SK-N-SH (cell line): ENCODE data around the gene C6orf15. TPM values are rescaled to one million over a fixed set of nuclear protein-coding genes. Genes with fewer than 3 reads are reported as not detected.
A peak's percentile ranks its signal among the peaks of the same experiment; 100 is the strongest.

Source experiments
- CTCF ChIA-PET: fragments of 300-600, 350-600 bp; formaldehyde crosslinking; extraction: SDS; loops from one replicate; lab custom pipeline; 2021; lab: Yijun Ruan, JAX
- POLR2A ChIA-PET: fragments of 350-600 bp; sonication (Branson Sonifier 250); formaldehyde crosslinking; extraction: SDS; loops from one replicate; lab custom pipeline; 2020; ENCODE audit warnings: antibody characterized with exemption, inconsistent platforms; lab: Yijun Ruan, JAX
- DNase-seq: peaks from one replicate; pipeline ENCODE4 v3.0.0; 2012
- H2AFZ ChIP-seq: fragments of 200-600 bp; sonication (generic); 2 replicates; pipeline ENCODE4 v1.8.1; 2016; ENCODE audit warnings: antibody characterized with exemption, mild to moderate bottlenecking, low read depth
- H3F3A ChIP-seq: fragments of 200-600 bp; sonication (generic); replicated peaks from 2 replicates; pipeline ENCODE3; 2016; ENCODE audit warnings: antibody characterized with exemption, mild to moderate bottlenecking; ENCODE audit not compliant: insufficient read depth
- H3K27ac ChIP-seq, 2 experiments: fragments of 200-500 bp in 1 of 2; fragments of 200-600 bp in 1 of 2; sonication (Bioruptor generic) in 1 of 2; sonication (generic), shearing (Covaris generic) in 1 of 2; 2 replicates each; pipeline versions ENCODE4 v1.5.1 to v1.6.1; 2014 to 2016; ENCODE audit warnings: low read depth in 2 of 2, inconsistent platforms in 1 of 2, low read length in 1 of 2, mild to moderate bottlenecking in 1 of 2, mixed read lengths in 1 of 2
- H3K27me3 ChIP-seq: fragments of 200-600 bp; sonication (generic), shearing (Covaris generic); 2 replicates; pipeline ENCODE4 v1.6.1; 2016; ENCODE audit warnings: mixed run types; ENCODE audit not compliant: insufficient read depth
- H3K36me3 ChIP-seq, 2 experiments: fragments of 200-500 bp in 1 of 2; fragments of 200-600 bp in 1 of 2; sonication (Bioruptor generic) in 1 of 2; sonication (generic) in 1 of 2; replicated peaks in 1 of 2; 2 replicates each; pipeline versions ENCODE3 to v1.5.1; 2014 to 2016; ENCODE audit warnings: low read length in 1 of 2, mild to moderate bottlenecking in 1 of 2; ENCODE audit not compliant: insufficient read depth in 2 of 2, control insufficient read depth in 1 of 2
- H3K4me1 ChIP-seq, 2 experiments: fragments of 200-500 bp in 1 of 2; fragments of 200-600 bp in 1 of 2; sonication (Bioruptor generic) in 1 of 2; sonication (generic), shearing (Covaris generic) in 1 of 2; 2 replicates each; pipeline versions ENCODE4 v1.5.1 to v1.6.1; 2014 to 2016; ENCODE audit warnings: low read depth in 1 of 2, low read length in 1 of 2, mixed run types in 1 of 2; ENCODE audit not compliant: insufficient read depth in 2 of 2, control insufficient read depth in 1 of 2
- H3K4me2 ChIP-seq: fragments of 200-600 bp; sonication (generic), shearing (Covaris generic); 2 replicates; pipeline ENCODE4 v1.6.1; 2017; ENCODE audit warnings: mixed run types
- H3K4me3 ChIP-seq, 2 experiments: fragments of 200-500 bp in 1 of 2; fragments of 200-600 bp in 1 of 2; sonication (Bioruptor generic) in 1 of 2; sonication (generic), shearing (Covaris generic) in 1 of 2; 2 replicates each; pipeline versions ENCODE4 v1.5.1 to v1.8.1; 2014 to 2016; ENCODE audit warnings: low read depth in 2 of 2, inconsistent platforms in 1 of 2, low read length in 1 of 2, mild to moderate bottlenecking in 1 of 2, mixed read lengths in 1 of 2, moderate library complexity in 1 of 2
- H3K79me2 ChIP-seq: fragments of 200-600 bp; sonication (generic); 2 replicates; pipeline ENCODE4 v1.8.1; 2017; ENCODE audit warnings: mild to moderate bottlenecking; ENCODE audit not compliant: insufficient read depth
- H3K9ac ChIP-seq: fragments of 200-600 bp; sonication (generic); 2 replicates; pipeline ENCODE4 v1.6.1; 2017; ENCODE audit warnings: mixed run types
- H3K9me2 ChIP-seq: fragments of 200-600 bp; sonication (generic); 2 replicates; pipeline ENCODE4 v1.6.1; 2017; ENCODE audit warnings: mixed run types
- H3K9me3 ChIP-seq: fragments of 200-600 bp; sonication (generic); 2 replicates; pipeline ENCODE4 v1.6.1; 2017; ENCODE audit warnings: mixed run types, mild to moderate bottlenecking, moderate library complexity
- H4K20me1 ChIP-seq: fragments of 200-600 bp; sonication (generic); 2 replicates; pipeline ENCODE4 v1.6.1; 2017; ENCODE audit warnings: mild to moderate bottlenecking, mixed run types; ENCODE audit not compliant: insufficient read depth
- CTCF ChIP-seq: fragments of 200-600 bp; sonication (generic); IDR thresholded peaks from 2 replicates; pipeline ENCODE4 v1.6.1; 2017; ENCODE audit warnings: antibody characterized with exemption, mild to moderate bottlenecking, moderate library complexity
- EP300 ChIP-seq, 2 experiments: IDR thresholded peaks; 2 replicates each; pipeline versions ENCODE4 v1.4.0 to v1.6.1; 2012; ENCODE audit warnings: borderline replicate concordance in 1 of 2, low read depth in 1 of 2, low read length in 1 of 2
- FOSL2 ChIP-seq: IDR thresholded peaks from 2 replicates; pipeline ENCODE4 v1.4.0; 2012; ENCODE audit warnings: low read depth, mild to moderate bottlenecking, moderate library complexity, borderline replicate concordance
- GABPA ChIP-seq: IDR thresholded peaks from 2 replicates; pipeline ENCODE4 v1.4.0; 2012; ENCODE audit warnings: low read depth, mild to moderate bottlenecking
- IRF3 ChIP-seq: fragments of 150-350 bp; IDR thresholded peaks from 2 replicates; pipeline ENCODE4 v1.6.1; 2016; ENCODE audit warnings: mild to moderate bottlenecking, low read depth, low read length
- MEF2A ChIP-seq: IDR thresholded peaks from 2 replicates; pipeline ENCODE4 v1.4.0; 2012; ENCODE audit warnings: low read depth, borderline replicate concordance
- RAD21 ChIP-seq: IDR thresholded peaks from 2 replicates; pipeline ENCODE4 v1.6.1; 2012; ENCODE audit warnings: mild to moderate bottlenecking, low read length
- RFX5 ChIP-seq: IDR thresholded peaks from 2 replicates; pipeline ENCODE4 v1.6.1; 2012; ENCODE audit warnings: mild to moderate bottlenecking, improper control_type of control experiment, low read length
- SMC3 ChIP-seq: IDR thresholded peaks from 2 replicates; pipeline ENCODE4 v1.6.1; 2012; ENCODE audit warnings: low read depth, low read length, improper control_type of control experiment
- TCF12 ChIP-seq: IDR thresholded peaks from 2 replicates; pipeline ENCODE4 v1.4.0; 2012
- TEAD4 ChIP-seq: IDR thresholded peaks from 2 replicates; pipeline ENCODE4 v1.4.0; 2012; ENCODE audit warnings: mild to moderate bottlenecking, borderline replicate concordance; ENCODE audit not compliant: insufficient read depth
- USF2 ChIP-seq: fragments of 150-350 bp; IDR thresholded peaks from 2 replicates; pipeline ENCODE4 v1.6.1; 2017; ENCODE audit warnings: antibody characterized with exemption, low read length, low read depth, borderline replicate concordance
- ZBTB33 ChIP-seq: IDR thresholded peaks from 2 replicates; pipeline ENCODE4 v1.4.0; 2012; ENCODE audit warnings: low read depth, borderline replicate concordance
- WGBS: methylation state at CpG from one replicate; pipeline ENCODE4 v1.1.6; 2017; ENCODE audit warnings: low lambda C conversion rate; 5-methylcytosine and 5-hydroxymethylcytosine counted together
- polyA plus RNA-seq, 3 experiments: library from polyadenylated mRNA; depleted of rRNA; stranded (reverse); fragments of >200 nt; gene quantifications; 2 replicates each; pipeline ENCODE4 v1.2.3, GENCODE V29; 2012

C6orf15 gene
- polyA plus RNA-seq, 1 of the 3 experiments (the other 2 are of a cell fraction), result not detected

- 88% methylated on average over 4 of the region's 4 CpGs for WGBS
- 0 out of 2 replicates have a peak overlapping the region, but pooled peaks have one; percentile 32 for H2AFZ ChIP-seq
- H4K20me1 ChIP-seq, result no peaks in the 10 kb centered on the region
- no peak for TF ChIP-seq RFX5
- TF ChIP-seq GABPA, result no peak
- TF ChIP-seq TCF12, result no peak
- TF ChIP-seq IRF3, result no peak
- TF ChIP-seq SMC3, result no peak
- TF ChIP-seq USF2, result no peak
- no peak for TF ChIP-seq TEAD4
- TF ChIP-seq RAD21, result no peak
- H3K36me3 ChIP-seq, result no peaks in the 10 kb centered on the region
- no peak overlapping the region for H3K4me3 ChIP-seq
- H3K79me2 ChIP-seq, result no peaks in the 10 kb centered on the region
- peaks cover 6 to 10% of the 10 kb centered on the region in 2 experiments; a peak in 3 of 4 replicates for H3K4me1 ChIP-seq
- ChIA-PET POLR2A (no interaction called here), CTCF (interaction anchor here (1.4 to 2.6 kb wide), 2 partner anchors 13 kb away, joined by 4 to 13 read pairs; no protein-coding TSS in a partner anchor)
- H3K27ac ChIP-seq, result no peak overlapping the region
- no peak overlapping the region for H3K9ac ChIP-seq
- no peak for DNase-seq
- H3K4me2 ChIP-seq, result no peak overlapping the region
- no peaks in the 10 kb centered on the region for H3K27me3 ChIP-seq
- H3K9me2 ChIP-seq, result no peaks in the 10 kb centered on the region
- H3F3A ChIP-seq, result peaks cover 17% of the 10 kb centered on the region
- H3K9me3 ChIP-seq, result no peaks in the 10 kb centered on the region
Measured at GRCh38 chr6:31074401-31074800, 38.0 kb downstream of the C6orf15 start.

- H3K9ac ChIP-seq, result no peak overlapping the region
- H3K27ac ChIP-seq, result no peak overlapping the region
- no peak for DNase-seq
- no peaks in the 10 kb centered on the region for H3K79me2 ChIP-seq
- H3K9me3 ChIP-seq, result no peaks in the 10 kb centered on the region
- H3F3A ChIP-seq, result peaks cover 17% of the 10 kb centered on the region
- H3K36me3 ChIP-seq, result no peaks in the 10 kb centered on the region
- 40% methylated on average over 6 of the region's 6 CpGs for WGBS
- no peaks in the 10 kb centered on the region for H3K9me2 ChIP-seq
- H4K20me1 ChIP-seq, result no peaks in the 10 kb centered on the region
- peak overlapping the region; percentile 24; the same call in 1 of the 2 replicates for H3K4me2 ChIP-seq
- ChIA-PET POLR2A (no interaction called here), CTCF (interaction anchor here (0.8 to 3.9 kb wide), 10 partner anchors 8 to 242 kb away, joined by 3 to 43 read pairs (median 5); partner anchors contain the start of gene VARS2)
- H2AFZ ChIP-seq, result no peak overlapping the region
- no peak overlapping the region for H3K4me3 ChIP-seq
- H3K27me3 ChIP-seq, result no peaks in the 10 kb centered on the region
- H3K4me1 ChIP-seq, result peaks cover 6 to 12% of the 10 kb centered on the region in 2 experiments; a peak in 3 of 4 replicates
- TF ChIP-seq ZBTB33 (no peak), MEF2A (no peak), RAD21 (peak; percentile 68), SMC3 (peak; percentile 62), CTCF (peak; percentile 71), EP300 (IDR thresholded peaks at IDR 0.05; ENCODE audit: borderline replicate concordance in 1 of 2, low read depth in 1 of 2, low read length in 1 of 2) (no peak), FOSL2 (no peak)
- TF ChIP-seq, all 33 proteins: peak for 3
Measured at GRCh38 chr6:31070711-31071197, 41.6 kb downstream of the C6orf15 start.
